NCI-H146 treated with DMSO at 0.1 percent for 48 hours (cell line): ENCODE data around the gene ESRRB.

Source experiments
- DNase-seq: peaks from one replicate; lab custom pipeline; 2025; ENCODE audit not compliant: unreplicated experiment; lab: John Stamatoyannopoulos, UW

The ESRRB gene

GRCh38 chr14:76439237-76439775, 63.4 kb downstream of the ESRRB start:
- no peak for DNase-seq

- DNase-seq, result no peak
Measured at GRCh38 chr14:76446486-76446885, 70.5 kb downstream of the ESRRB start.

DNA sequence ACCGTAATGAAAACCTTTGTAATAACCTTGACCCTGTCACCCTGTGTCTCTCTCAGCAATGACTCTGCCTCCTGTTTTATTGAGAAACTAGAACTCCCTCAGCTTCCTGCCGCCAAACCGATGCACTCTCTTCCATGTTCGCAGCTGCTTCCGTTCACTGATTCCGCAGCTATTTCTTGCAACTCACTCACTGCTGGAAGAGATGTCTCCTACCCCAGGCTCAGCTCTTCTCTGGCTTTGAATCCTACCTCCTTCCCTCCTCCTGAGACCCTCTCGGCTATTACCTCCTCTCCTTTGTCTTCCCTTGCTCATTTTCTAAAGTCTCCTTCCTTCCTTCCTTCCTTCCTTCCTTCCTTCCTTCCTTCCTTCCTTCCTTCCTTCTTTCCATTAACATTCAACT, 71.0 kb downstream of the ESRRB start:
- no peak for DNase-seq

DNA sequence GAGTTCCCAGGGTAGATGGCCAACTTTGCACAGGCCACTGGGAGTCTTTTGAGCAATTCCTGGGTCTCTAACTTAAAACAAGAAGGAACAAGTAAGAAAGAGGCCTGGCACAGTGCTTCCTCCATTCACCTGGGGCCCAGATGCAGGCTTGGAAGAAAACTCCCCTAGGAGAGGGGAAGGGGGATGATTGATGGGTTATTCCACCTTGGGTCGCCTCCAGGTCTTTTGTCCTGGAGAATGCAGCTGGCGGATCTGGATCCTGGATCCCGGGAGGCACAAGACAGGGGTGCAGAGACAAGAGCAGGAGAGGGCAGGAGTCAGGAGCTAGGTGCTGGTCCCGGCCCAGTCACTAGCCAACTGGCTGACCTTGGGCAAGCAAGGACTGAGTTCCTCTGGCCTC, 74.5 kb downstream of the ESRRB start:
- no peak for DNase-seq

DNA sequence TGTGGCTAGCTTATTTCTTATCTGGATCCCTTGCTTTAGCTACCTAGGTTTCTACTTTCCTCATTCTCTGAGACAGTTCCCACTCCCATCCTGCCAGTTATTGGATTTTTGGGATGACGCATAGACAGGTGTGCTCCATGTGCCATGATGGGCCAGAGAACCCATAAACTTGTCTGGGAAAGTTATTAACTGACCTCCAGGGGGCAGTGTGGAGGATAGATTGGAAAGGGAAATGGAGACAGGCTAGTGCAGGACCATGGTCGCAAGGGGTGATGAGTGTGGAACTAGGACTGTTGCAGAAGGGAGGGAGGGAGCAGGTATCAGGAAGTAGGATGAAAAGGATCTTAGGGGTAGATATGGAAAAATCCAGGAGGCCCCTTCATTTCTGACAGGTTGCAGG, 80.3 kb downstream of the ESRRB start:
- DNase-seq, result no peak

DNA sequence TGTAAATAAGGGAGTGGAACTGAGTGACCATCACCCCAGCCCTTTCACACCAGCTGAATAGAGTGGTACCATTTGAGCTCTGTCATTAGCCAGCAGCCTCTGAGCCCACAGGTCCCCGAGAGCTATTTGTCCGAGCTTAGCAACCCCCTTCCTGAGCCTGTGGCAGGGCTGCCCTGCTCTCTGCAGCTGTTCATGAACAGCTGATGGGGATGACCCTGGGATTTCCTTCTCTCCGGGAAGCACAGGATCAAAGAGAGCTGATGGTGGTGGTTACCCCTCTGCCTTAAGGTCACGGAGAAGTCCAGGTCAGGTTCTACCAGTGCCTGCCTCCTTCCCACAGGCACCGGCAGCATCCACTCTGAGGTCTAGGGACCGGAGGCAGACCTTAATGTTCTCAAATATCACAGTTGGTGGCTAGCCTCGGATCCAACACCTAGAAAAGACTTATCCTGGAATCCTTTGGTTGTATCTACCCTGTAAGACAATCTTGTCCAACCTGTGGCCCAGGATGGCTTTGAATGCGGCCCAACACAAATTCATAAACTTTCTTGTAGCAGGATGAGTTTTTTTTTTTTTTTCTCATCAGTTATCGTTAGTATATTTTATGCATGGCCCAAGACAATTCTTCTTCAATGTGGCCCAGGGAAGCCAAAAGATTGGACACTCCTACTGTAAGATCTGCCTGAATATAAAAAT, 81.1 kb downstream of the ESRRB start:
- no peak for DNase-seq

DNA sequence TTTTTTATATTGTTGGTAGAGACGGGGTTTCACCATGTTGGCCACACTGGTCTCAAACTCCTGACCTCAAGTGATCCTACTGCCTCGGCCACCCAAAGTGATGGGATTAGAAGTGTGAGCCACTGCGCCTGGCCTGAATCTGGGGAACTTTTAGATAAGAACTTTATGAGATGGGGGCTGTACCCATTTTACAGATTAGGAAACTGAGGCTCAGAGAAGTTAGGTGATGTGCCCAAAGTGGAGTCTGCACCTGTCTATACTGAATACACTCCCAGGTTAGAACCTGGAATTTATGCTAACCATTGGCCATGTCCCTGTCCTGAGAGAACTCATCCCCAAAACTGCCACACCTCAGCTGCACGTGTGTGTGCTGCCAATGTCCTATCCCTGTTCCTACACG, 81.9 kb downstream of the ESRRB start:
- no peak for DNase-seq

DNA sequence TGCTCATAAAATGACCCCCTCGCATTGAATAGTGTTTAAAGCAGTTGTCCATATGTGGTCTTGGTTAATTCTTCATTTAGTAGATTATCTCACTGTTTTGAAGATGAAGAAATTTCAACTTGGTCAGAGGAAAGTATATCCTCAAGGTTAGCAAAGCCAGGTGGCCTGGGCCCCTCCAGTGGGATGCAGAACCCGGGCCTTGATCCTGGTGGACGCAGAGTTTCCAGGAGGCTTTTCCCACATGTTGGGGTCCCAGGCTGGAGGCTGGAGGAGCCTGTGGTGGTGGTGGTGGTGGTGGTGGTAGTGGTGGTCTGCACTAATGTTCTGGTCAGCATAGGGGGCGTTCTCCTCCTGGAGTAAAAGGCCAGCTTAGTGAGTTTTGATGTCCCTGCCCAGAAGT, 85.9 kb downstream of the ESRRB start:
- no peak for DNase-seq

DNA sequence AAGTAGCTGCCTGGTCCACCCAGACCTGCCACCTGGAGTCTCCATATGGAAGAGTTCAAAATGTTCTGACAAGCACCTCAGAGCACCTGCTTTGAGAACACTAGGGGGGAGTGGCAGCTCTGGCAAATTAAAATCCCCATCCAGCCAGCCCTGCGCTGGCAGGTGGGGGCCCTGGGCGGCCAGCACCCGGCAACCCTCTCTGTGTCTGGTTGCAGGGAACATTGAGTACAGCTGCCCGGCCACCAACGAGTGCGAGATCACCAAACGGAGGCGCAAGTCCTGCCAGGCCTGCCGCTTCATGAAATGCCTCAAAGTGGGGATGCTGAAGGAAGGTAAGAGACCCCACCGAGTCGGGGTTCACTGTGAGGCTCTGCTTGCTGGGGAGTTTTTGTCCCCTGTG, 86.4 kb downstream of the ESRRB start:
- DNase-seq, result no peak

GRCh38 chr14:76463105-76463504, 87.2 kb downstream of the ESRRB start:
- no peak for DNase-seq

DNA sequence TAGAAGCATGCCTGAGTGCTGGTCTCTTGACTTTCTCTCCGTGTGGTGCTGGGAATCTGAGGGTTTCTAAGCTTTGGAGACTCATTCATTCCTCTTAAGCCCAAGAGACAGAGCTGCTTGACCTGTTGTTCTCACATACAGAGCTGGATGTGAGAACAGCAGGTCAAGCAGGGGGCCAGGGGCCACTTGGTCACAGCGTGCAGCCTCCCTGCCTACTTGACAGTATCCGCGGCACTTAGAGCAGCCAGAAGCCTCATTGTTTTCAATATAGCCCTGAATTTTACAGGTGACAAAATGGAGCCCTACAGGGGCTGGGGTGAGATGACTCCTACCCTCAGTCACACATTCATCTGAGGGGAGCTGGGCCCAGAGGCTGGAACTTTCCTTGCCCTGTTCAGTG, 88.9 kb downstream of the ESRRB start:
- no peak for DNase-seq

DNA sequence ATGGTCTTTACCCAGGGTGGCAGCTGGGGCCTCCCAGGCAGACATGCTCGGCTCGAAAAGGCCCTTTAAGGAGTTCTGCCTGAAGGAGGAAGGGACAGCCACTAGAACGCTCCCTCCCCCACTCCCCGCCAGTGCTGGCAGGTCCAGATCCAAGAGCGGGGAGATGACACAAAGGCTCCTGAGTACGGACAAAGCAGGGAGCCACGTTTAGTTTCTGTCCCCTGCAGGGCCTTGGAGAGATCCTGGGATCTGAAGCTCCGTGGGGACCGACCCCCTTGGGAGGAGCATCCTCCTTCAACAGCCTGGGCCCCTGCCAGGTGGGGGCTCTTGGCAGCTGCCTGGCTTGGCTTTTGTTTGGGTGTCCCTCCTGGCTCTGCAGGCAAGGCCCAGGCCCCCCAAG, 89.7 kb downstream of the ESRRB start:
- no peak for DNase-seq

GRCh38 chr14:76467711-76468155, 91.8 kb downstream of the ESRRB start:
- no peak for DNase-seq

- DNase-seq, result no peak
Measured at GRCh38 chr14:76472199-76472723, 96.3 kb downstream of the ESRRB start.

- no peak for DNase-seq
Measured at GRCh38 chr14:76473481-76474263, 97.7 kb downstream of the ESRRB start.

- DNase-seq, result no peak
Measured at GRCh38 chr14:76480426-76480825, 104.5 kb downstream of the ESRRB start.

- no peak for DNase-seq
Measured at GRCh38 chr14:76484355-76484754, 108.4 kb downstream of the ESRRB start.

- no peak for DNase-seq
Measured at GRCh38 chr14:76486251-76486743, 110.4 kb downstream of the ESRRB start.

GRCh38 chr14:76488551-76488950, 112.6 kb downstream of the ESRRB start:
- DNase-seq, result no peak

DNA sequence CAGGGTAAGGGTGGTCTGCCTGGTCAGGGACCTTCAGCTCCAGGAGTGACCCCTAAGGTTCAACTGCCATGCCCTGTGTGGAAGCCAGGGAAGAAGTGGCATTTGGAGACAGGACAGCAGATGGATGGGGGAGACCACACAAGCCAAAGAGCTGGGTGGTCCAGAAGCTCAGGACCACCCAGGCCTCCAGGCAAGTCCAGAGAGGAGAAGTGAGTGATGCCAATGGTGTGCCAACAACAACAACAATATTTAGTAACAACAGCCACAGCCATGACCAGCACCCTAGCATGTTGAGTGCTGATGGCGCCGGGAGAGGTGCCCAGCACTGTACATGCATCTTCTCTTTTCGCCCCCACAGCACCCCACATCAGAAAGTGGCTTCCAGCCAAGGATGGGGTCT, 113.7 kb downstream of the ESRRB start:
- DNase-seq, result no peak

DNA sequence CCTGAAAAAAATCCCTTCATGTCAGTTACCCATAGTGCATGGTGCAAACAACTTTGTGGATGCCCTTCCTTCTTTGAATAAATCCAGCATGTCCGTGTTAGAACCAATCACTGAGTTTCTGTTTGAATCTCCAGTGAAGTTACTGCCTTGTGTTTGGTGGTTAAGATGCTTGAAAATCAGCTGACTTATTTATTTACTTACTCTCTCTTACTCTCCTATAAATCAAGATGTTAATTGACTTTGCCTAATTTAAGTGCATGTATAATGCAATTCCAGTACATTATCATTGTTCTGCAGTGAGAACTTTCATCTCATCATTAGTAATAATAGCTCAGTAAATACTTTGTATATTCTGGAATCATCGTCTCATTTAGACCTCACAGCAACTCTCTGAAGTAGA, 114.2 kb downstream of the ESRRB start:
- DNase-seq, result no peak

DNA sequence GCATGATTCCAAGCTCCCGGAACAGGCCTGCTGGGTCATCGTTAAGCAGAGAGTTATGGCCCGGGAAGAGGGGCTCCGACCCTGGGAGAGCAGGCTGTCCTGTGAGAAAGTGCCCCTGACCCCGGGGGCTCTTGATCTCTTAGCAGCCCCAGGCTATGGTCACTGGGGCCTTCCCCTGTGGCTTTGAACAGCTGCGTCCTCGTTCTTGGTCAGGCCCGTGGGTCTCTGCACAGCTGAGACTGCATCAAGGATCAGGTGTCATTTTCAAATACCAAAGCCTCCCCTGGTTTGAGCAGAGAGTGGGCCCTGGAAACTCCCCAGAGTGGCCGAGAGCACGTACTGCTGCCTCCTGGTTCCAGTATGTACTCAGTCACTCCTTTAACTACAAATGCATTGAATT, 114.8 kb downstream of the ESRRB start:
- no peak for DNase-seq
